Parathyroid adenoma (tissue), 2 donors: ENCODE measurements around the gene CFAP57.

Experiments
- H2AFZ ChIP-seq: fragments of 300-600 bp; sonication (generic); one replicate; pipeline ENCODE4 v1.7.0; 2017; ENCODE audit warnings: antibody characterized with exemption, mild to moderate bottlenecking
- H3K27ac ChIP-seq: fragments of 300-600 bp; sonication (generic); one replicate; pipeline ENCODE4 v1.7.0; 2017
- H3K27me3 ChIP-seq: fragments of 300-600 bp; sonication (generic); one replicate; pipeline ENCODE4 v1.7.0; 2017; ENCODE audit warnings: low read length; ENCODE audit not compliant: control insufficient read depth, insufficient read depth
- H3K36me3 ChIP-seq: fragments of 300-600 bp; sonication (generic); one replicate; pipeline ENCODE4 v1.7.0; 2017; ENCODE audit warnings: low read length; ENCODE audit not compliant: control insufficient read depth, insufficient read depth
- H3K4me1 ChIP-seq: fragments of 300-600 bp; sonication (generic); one replicate; pipeline ENCODE4 v1.7.0; 2017; ENCODE audit warnings: control low read depth
- H3K4me2 ChIP-seq: fragments of 300-600 bp; sonication (generic); one replicate; pipeline ENCODE4 v1.7.0; 2017; ENCODE audit warnings: low read length
- H3K4me3 ChIP-seq: fragments of 300-600 bp; sonication (generic); one replicate; pipeline ENCODE4 v1.7.0; 2017; ENCODE audit warnings: low read depth, low read length
- H3K79me2 ChIP-seq: fragments of 300-600 bp; sonication (generic); one replicate; pipeline ENCODE4 v1.7.0; 2017; ENCODE audit warnings: control low read depth
- H3K9ac ChIP-seq: fragments of 300-600 bp; sonication (generic); one replicate; pipeline ENCODE4 v1.7.0; 2017; ENCODE audit warnings: mild to moderate bottlenecking
- H3K9me3 ChIP-seq: fragments of 300-600 bp; sonication (generic); one replicate; pipeline ENCODE4 v1.7.0; 2017; ENCODE audit warnings: low read length; ENCODE audit not compliant: control insufficient read depth
- TF ChIP-seq, protein P1 (sequence below): fragments of 300-600 bp; sonication (generic); IDR thresholded peaks from one replicate; pipeline ENCODE4 v1.7.0; 2017; ENCODE audit warnings: antibody characterized with exemption, mild to moderate bottlenecking
- donor health status: primary hyperparathyroidism.

Gene CFAP57

DNA sequence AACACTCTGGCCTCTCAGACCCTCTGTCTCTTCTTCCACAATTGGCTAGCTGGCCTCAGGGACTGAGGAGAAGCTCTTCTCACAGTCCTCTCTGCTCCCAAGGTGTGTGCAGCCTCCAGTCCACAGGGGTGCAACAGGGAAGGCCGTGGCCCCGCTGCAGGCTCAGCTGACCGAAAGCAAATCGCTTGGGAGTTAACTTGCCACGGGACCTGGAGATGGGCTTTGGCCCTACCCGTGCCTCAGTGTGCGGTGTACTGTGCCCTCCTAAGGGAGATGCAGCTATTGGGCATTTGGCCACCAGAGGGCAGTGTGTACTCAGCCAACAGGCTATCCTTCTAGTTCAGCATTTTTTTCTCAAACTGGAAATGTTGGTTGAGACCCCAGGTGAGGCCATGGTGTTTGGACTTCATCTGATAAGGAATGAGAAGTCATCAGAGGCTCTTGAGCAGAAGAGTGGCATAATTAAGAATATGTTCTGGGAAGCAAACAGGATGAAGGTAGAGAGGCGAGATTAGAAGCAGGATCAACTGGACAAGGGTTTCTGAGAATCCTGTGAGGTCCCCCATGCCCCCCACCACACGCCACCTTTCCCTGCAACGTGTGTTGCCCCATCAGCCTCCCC is 55.1 kb downstream of the CFAP57 start:
- no peaks in the 10 kb centered on the region for H3K4me1 ChIP-seq
- TF ChIP-seq, protein P1, sequence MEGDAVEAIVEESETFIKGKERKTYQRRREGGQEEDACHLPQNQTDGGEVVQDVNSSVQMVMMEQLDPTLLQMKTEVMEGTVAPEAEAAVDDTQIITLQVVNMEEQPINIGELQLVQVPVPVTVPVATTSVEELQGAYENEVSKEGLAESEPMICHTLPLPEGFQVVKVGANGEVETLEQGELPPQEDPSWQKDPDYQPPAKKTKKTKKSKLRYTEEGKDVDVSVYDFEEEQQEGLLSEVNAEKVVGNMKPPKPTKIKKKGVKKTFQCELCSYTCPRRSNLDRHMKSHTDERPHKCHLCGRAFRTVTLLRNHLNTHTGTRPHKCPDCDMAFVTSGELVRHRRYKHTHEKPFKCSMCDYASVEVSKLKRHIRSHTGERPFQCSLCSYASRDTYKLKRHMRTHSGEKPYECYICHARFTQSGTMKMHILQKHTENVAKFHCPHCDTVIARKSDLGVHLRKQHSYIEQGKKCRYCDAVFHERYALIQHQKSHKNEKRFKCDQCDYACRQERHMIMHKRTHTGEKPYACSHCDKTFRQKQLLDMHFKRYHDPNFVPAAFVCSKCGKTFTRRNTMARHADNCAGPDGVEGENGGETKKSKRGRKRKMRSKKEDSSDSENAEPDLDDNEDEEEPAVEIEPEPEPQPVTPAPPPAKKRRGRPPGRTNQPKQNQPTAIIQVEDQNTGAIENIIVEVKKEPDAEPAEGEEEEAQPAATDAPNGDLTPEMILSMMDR: peak; percentile 80
- no peaks in the 10 kb centered on the region for H3K36me3 ChIP-seq
- H3K9me3 ChIP-seq: no peaks in the 10 kb centered on the region
- no peaks in the 10 kb centered on the region for H3K79me2 ChIP-seq
- H3K4me2 ChIP-seq: no peak overlapping the region
- H3K4me3 ChIP-seq: no peak overlapping the region
- H3K27me3 ChIP-seq: no peaks in the 10 kb centered on the region
- no peak overlapping the region for H3K27ac ChIP-seq
- no peak overlapping the region for H2AFZ ChIP-seq
- H3K9ac ChIP-seq: no peak overlapping the region

DNA sequence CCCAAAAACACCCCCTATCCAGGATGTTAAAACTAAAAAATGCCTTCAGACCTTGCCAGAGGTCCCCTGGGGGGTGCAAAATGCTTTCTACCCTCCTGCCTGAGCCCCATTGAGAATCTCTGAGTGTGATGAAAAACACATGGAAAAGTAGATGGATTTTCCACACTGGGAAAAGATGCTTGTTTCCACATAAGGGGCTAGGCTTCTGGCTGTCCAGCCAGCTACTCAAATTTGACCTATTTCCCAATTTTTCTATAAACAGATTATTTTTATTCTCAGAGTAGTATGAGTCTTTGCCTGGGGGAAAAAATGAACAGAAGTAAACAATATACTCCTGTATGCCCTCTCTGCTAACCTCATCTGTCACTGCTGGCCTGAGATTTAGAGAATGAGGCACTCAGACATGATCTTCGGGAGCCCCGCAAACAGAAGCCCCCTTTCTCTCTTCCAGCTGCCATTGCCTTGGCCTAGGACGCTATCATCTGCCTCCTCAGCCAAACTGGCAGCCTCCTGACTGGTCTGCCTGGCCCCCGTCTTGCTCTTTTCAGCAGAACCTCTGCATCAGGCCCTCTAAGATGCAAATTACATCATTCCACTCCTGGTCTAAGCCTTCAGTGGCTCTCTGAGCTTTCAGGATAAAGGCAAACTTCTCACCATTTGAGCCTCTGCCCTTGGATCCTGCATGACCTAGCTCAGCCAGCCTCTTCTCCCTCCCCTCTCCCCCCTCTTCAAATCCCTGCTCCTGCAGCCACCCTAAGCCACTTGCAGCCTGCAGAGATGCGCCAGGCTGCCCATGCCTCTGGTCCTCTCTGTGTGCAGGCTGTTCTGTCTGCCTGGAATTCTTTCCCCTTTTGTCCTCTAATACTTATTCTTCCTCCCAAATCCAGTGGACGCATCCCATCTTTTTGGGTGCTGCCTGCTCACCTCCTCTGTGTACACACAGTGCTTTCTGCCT is 58.0 kb downstream of the CFAP57 start:
- Histone ChIP-seq H2AFZ (no peak overlapping the region), H3K79me2 (no peaks in the 10 kb centered on the region), H3K27ac (no peak overlapping the region), H3K9me3 (no peaks in the 10 kb centered on the region), H3K27me3 (no peaks in the 10 kb centered on the region), H3K9ac (no peak overlapping the region), H3K4me1 (no peaks in the 10 kb centered on the region), H3K4me3 (no peak overlapping the region), H3K4me2 (no peak overlapping the region), H3K36me3 (no peaks in the 10 kb centered on the region)
- TF ChIP-seq, protein P1: no peak

DNA sequence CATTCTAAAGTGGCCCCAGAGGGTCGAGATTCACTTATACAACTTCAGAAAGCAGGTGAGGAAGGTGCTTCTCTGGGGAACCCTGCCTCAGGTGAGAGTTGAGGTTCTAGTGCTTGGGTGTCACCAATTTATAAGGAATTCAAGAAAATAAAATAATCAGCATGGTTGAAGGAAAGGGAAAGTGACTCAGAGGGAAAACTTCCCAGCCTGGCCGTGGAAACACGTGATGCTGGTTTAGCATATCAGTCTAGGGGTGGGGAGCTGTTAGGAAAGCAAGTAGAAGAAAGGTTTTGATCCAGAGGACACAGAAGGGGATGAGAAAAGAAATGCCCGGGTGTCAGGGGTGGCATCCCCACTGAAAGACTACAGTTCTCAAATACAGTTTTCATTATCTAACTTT is 59.9 kb downstream of the CFAP57 start:
- Histone ChIP-seq H2AFZ (no peak overlapping the region), H3K79me2 (no peaks in the 10 kb centered on the region), H3K9ac (no peak overlapping the region), H3K9me3 (no peaks in the 10 kb centered on the region), H3K4me2 (no peak overlapping the region), H3K36me3 (no peaks in the 10 kb centered on the region), H3K27me3 (no peaks in the 10 kb centered on the region), H3K27ac (no peak overlapping the region), H3K4me3 (no peak overlapping the region), H3K4me1 (no peaks in the 10 kb centered on the region)
- TF ChIP-seq, protein P1: no peak

DNA sequence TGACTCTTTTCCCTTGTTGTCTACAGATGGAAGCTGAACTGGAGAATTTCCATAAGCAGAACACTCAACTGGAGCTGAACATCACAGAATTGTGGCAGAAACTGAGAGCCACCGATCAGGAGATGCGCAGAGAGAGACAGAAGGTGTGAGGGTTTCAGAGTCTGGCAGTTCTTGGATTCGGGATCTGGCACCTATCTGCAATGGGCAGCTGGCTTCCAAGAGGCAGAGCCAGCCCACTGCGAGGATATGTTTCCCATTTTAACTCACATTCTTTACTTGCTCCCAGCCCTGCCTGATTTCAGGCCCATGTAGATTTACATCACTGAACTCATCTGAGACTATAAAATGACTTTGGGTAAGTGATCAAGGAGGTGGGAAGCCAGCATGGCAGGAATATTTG is 60.4 kb downstream of the CFAP57 start:
- Histone ChIP-seq H3K27ac (no peak overlapping the region), H3K4me3 (no peak overlapping the region), H3K36me3 (no peaks in the 10 kb centered on the region), H3K27me3 (no peaks in the 10 kb centered on the region), H3K9me3 (no peaks in the 10 kb centered on the region), H3K4me2 (no peak overlapping the region), H3K4me1 (no peaks in the 10 kb centered on the region), H2AFZ (no peak overlapping the region), H3K9ac (no peak overlapping the region), H3K79me2 (no peaks in the 10 kb centered on the region)
- TF ChIP-seq, protein P1: no peak
